ENCODE measurements around the gene VWA8.

VWA8 gene

GRCh38 chr13:41666644-41667043, 294.3 kb downstream of the VWA8 start:
- Histone ChIP-seq H3K36me3 (ENCODE audit: control insufficient read depth in 2 of 2, insufficient read depth in 2 of 2, low read length in 2 of 2) (peaks cover 0 to 2% of the 10 kb centered on the region in 2 donors), H3K4me1 (ENCODE audit: control insufficient read depth in 2 of 2, insufficient read depth in 2 of 2, low read length in 2 of 2) (no peaks in the 10 kb centered on the region), H3K27me3 (ENCODE audit: control insufficient read depth in 2 of 2, insufficient read depth in 2 of 2, low read length in 2 of 2) (no peaks in the 10 kb centered on the region)

GRCh38 chr13:41660411-41660810, 300.5 kb downstream of the VWA8 start:
- H3K9ac ChIP-seq (ENCODE audit: low read depth in 1 of 2, low read length in 2 of 2), result no peak overlapping the region
- H3K27me3 ChIP-seq (ENCODE audit: control insufficient read depth in 2 of 2, insufficient read depth in 2 of 2, low read length in 2 of 2), result no peaks in the 10 kb centered on the region
- no peaks in the 10 kb centered on the region for H3K9me3 ChIP-seq (ENCODE audit: control insufficient read depth in 2 of 2, low read length in 2 of 2)
- no peak overlapping the region for H3K4me3 ChIP-seq (ENCODE audit: low read length in 2 of 2)
- H3K36me3 ChIP-seq (ENCODE audit: control insufficient read depth in 2 of 2, insufficient read depth in 2 of 2, low read length in 2 of 2), result no peaks in the 10 kb centered on the region
- no peaks in the 10 kb centered on the region for H3K4me1 ChIP-seq (ENCODE audit: control insufficient read depth in 2 of 2, insufficient read depth in 2 of 2, low read length in 2 of 2)
- H3K27ac ChIP-seq (ENCODE audit: low read depth in 2 of 2, low read length in 2 of 2), result no peak overlapping the region

More at GRCh38 chr13:41666644-41667043, 294.3 kb downstream of the VWA8 start:
- no peaks in the 10 kb centered on the region for H3K9me3 ChIP-seq (ENCODE audit: control insufficient read depth in 2 of 2, low read length in 2 of 2)
- no peak overlapping the region for H3K4me3 ChIP-seq (ENCODE audit: low read length in 2 of 2)
- no peak overlapping the region for H3K27ac ChIP-seq (ENCODE audit: low read depth in 2 of 2, low read length in 2 of 2)
- H3K9ac ChIP-seq (ENCODE audit: low read depth in 1 of 2, low read length in 2 of 2), result no peak overlapping the region

- Histone ChIP-seq H3K9me3 (ENCODE audit: control insufficient read depth in 2 of 2, low read length in 2 of 2) (no peaks in the 10 kb centered on the region), H3K4me3 (ENCODE audit: low read length in 2 of 2) (no peak overlapping the region), H3K9ac (ENCODE audit: low read depth in 1 of 2, low read length in 2 of 2) (no peak overlapping the region), H3K27me3 (ENCODE audit: control insufficient read depth in 2 of 2, insufficient read depth in 2 of 2, low read length in 2 of 2) (no peaks in the 10 kb centered on the region), H3K27ac (ENCODE audit: low read depth in 2 of 2, low read length in 2 of 2) (no peak overlapping the region), H3K36me3 (ENCODE audit: control insufficient read depth in 2 of 2, insufficient read depth in 2 of 2, low read length in 2 of 2) (no peaks in the 10 kb centered on the region), H3K4me1 (ENCODE audit: control insufficient read depth in 2 of 2, insufficient read depth in 2 of 2, low read length in 2 of 2) (no peaks in the 10 kb centered on the region)
Observed at GRCh38 chr13:41658057-41658661, 302.8 kb downstream of the VWA8 start.

- Histone ChIP-seq H3K4me3 (ENCODE audit: low read length in 2 of 2) (no peak overlapping the region), H3K9ac (ENCODE audit: low read depth in 1 of 2, low read length in 2 of 2) (no peak overlapping the region), H3K9me3 (ENCODE audit: control insufficient read depth in 2 of 2, low read length in 2 of 2) (no peaks in the 10 kb centered on the region), H3K36me3 (ENCODE audit: control insufficient read depth in 2 of 2, insufficient read depth in 2 of 2, low read length in 2 of 2) (no peaks in the 10 kb centered on the region), H3K27me3 (ENCODE audit: control insufficient read depth in 2 of 2, insufficient read depth in 2 of 2, low read length in 2 of 2) (no peaks in the 10 kb centered on the region), H3K4me1 (ENCODE audit: control insufficient read depth in 2 of 2, insufficient read depth in 2 of 2, low read length in 2 of 2) (no peaks in the 10 kb centered on the region), H3K27ac (ENCODE audit: low read depth in 2 of 2, low read length in 2 of 2) (no peak overlapping the region)
Observed at GRCh38 chr13:41655997-41656396, 304.9 kb downstream of the VWA8 start.

- H3K27me3 ChIP-seq (ENCODE audit: control insufficient read depth in 2 of 2, insufficient read depth in 2 of 2, low read length in 2 of 2), result no peaks in the 10 kb centered on the region
- no peak overlapping the region for H3K4me3 ChIP-seq (ENCODE audit: low read length in 2 of 2)
- H3K9ac ChIP-seq (ENCODE audit: low read depth in 1 of 2, low read length in 2 of 2), result no peak overlapping the region
- no peaks in the 10 kb centered on the region for H3K4me1 ChIP-seq (ENCODE audit: control insufficient read depth in 2 of 2, insufficient read depth in 2 of 2, low read length in 2 of 2)
- H3K9me3 ChIP-seq (ENCODE audit: control insufficient read depth in 2 of 2, low read length in 2 of 2), result no peaks in the 10 kb centered on the region
- no peaks in the 10 kb centered on the region for H3K36me3 ChIP-seq (ENCODE audit: control insufficient read depth in 2 of 2, insufficient read depth in 2 of 2, low read length in 2 of 2)
- no peak overlapping the region for H3K27ac ChIP-seq (ENCODE audit: low read depth in 2 of 2, low read length in 2 of 2)
Observed at GRCh38 chr13:41654796-41655195, 306.1 kb downstream of the VWA8 start.

GRCh38 chr13:41652735-41653361, 308.1 kb downstream of the VWA8 start:
- no peak overlapping the region for H3K9ac ChIP-seq (ENCODE audit: low read depth in 1 of 2, low read length in 2 of 2)
- no peaks in the 10 kb centered on the region for H3K4me1 ChIP-seq (ENCODE audit: control insufficient read depth in 2 of 2, insufficient read depth in 2 of 2, low read length in 2 of 2)
- H3K9me3 ChIP-seq (ENCODE audit: control insufficient read depth in 2 of 2, low read length in 2 of 2), result no peaks in the 10 kb centered on the region
- H3K27me3 ChIP-seq (ENCODE audit: control insufficient read depth in 2 of 2, insufficient read depth in 2 of 2, low read length in 2 of 2), result no peaks in the 10 kb centered on the region
- no peaks in the 10 kb centered on the region for H3K36me3 ChIP-seq (ENCODE audit: control insufficient read depth in 2 of 2, insufficient read depth in 2 of 2, low read length in 2 of 2)
- no peak overlapping the region for H3K27ac ChIP-seq (ENCODE audit: low read depth in 2 of 2, low read length in 2 of 2)
- no peak overlapping the region for H3K4me3 ChIP-seq (ENCODE audit: low read length in 2 of 2)

- no peaks in the 10 kb centered on the region for H3K9me3 ChIP-seq (ENCODE audit: control insufficient read depth in 2 of 2, low read length in 2 of 2)
- no peak overlapping the region for H3K4me3 ChIP-seq (ENCODE audit: low read length in 2 of 2)
- no peaks in the 10 kb centered on the region for H3K36me3 ChIP-seq (ENCODE audit: control insufficient read depth in 2 of 2, insufficient read depth in 2 of 2, low read length in 2 of 2)
- H3K27me3 ChIP-seq (ENCODE audit: control insufficient read depth in 2 of 2, insufficient read depth in 2 of 2, low read length in 2 of 2), result no peaks in the 10 kb centered on the region
- no peak overlapping the region for H3K9ac ChIP-seq (ENCODE audit: low read depth in 1 of 2, low read length in 2 of 2)
- no peak overlapping the region for H3K27ac ChIP-seq (ENCODE audit: low read depth in 2 of 2, low read length in 2 of 2)
- H3K4me1 ChIP-seq (ENCODE audit: control insufficient read depth in 2 of 2, insufficient read depth in 2 of 2, low read length in 2 of 2), result no peaks in the 10 kb centered on the region
Observed at GRCh38 chr13:41651413-41652058, 309.4 kb downstream of the VWA8 start.

- no peak overlapping the region for H3K27ac ChIP-seq (ENCODE audit: low read depth in 2 of 2, low read length in 2 of 2)
- no peaks in the 10 kb centered on the region for H3K4me1 ChIP-seq (ENCODE audit: control insufficient read depth in 2 of 2, insufficient read depth in 2 of 2, low read length in 2 of 2)
- H3K9ac ChIP-seq (ENCODE audit: low read depth in 1 of 2, low read length in 2 of 2), result no peak overlapping the region
- H3K36me3 ChIP-seq (ENCODE audit: control insufficient read depth in 2 of 2, insufficient read depth in 2 of 2, low read length in 2 of 2), result no peaks in the 10 kb centered on the region
- no peaks in the 10 kb centered on the region for H3K27me3 ChIP-seq (ENCODE audit: control insufficient read depth in 2 of 2, insufficient read depth in 2 of 2, low read length in 2 of 2)
- H3K4me3 ChIP-seq (ENCODE audit: low read length in 2 of 2), result no peak overlapping the region
- H3K9me3 ChIP-seq (ENCODE audit: control insufficient read depth in 2 of 2, low read length in 2 of 2), result no peaks in the 10 kb centered on the region
Observed at GRCh38 chr13:41650706-41651105, 310.2 kb downstream of the VWA8 start.

- Histone ChIP-seq H3K9me3 (ENCODE audit: control insufficient read depth in 2 of 2, low read length in 2 of 2) (no peaks in the 10 kb centered on the region), H3K27me3 (ENCODE audit: control insufficient read depth in 2 of 2, insufficient read depth in 2 of 2, low read length in 2 of 2) (no peaks in the 10 kb centered on the region), H3K36me3 (ENCODE audit: control insufficient read depth in 2 of 2, insufficient read depth in 2 of 2, low read length in 2 of 2) (no peaks in the 10 kb centered on the region), H3K27ac (ENCODE audit: low read depth in 2 of 2, low read length in 2 of 2) (no peak overlapping the region), H3K4me3 (ENCODE audit: low read length in 2 of 2) (no peak overlapping the region), H3K4me1 (ENCODE audit: control insufficient read depth in 2 of 2, insufficient read depth in 2 of 2, low read length in 2 of 2) (no peaks in the 10 kb centered on the region), H3K9ac (ENCODE audit: low read depth in 1 of 2, low read length in 2 of 2) (no peak overlapping the region)
Observed at GRCh38 chr13:41649659-41650058, 311.2 kb downstream of the VWA8 start.

- H3K4me1 ChIP-seq (ENCODE audit: control insufficient read depth in 2 of 2, insufficient read depth in 2 of 2, low read length in 2 of 2), result no peaks in the 10 kb centered on the region
- H3K27ac ChIP-seq (ENCODE audit: low read depth in 2 of 2, low read length in 2 of 2), result peak overlapping the region in 1 of 2 donors; percentile 9
- H3K27me3 ChIP-seq (ENCODE audit: control insufficient read depth in 2 of 2, insufficient read depth in 2 of 2, low read length in 2 of 2), result no peaks in the 10 kb centered on the region
- no peak overlapping the region for H3K4me3 ChIP-seq (ENCODE audit: low read length in 2 of 2)
- H3K9ac ChIP-seq (ENCODE audit: low read depth in 1 of 2, low read length in 2 of 2), result no peak overlapping the region
- H3K36me3 ChIP-seq (ENCODE audit: control insufficient read depth in 2 of 2, insufficient read depth in 2 of 2, low read length in 2 of 2), result no peaks in the 10 kb centered on the region
- H3K9me3 ChIP-seq (ENCODE audit: control insufficient read depth in 2 of 2, low read length in 2 of 2), result no peaks in the 10 kb centered on the region
Observed at GRCh38 chr13:41648314-41648935, 312.5 kb downstream of the VWA8 start.
